ENCODE results near the gene NAPA.

GRCh38 chr19:47483800-47484690 lies 30.8 kb downstream of the NAPA start, which contains the start of gene KPTN:
- TF ChIP-seq, protein P1, sequence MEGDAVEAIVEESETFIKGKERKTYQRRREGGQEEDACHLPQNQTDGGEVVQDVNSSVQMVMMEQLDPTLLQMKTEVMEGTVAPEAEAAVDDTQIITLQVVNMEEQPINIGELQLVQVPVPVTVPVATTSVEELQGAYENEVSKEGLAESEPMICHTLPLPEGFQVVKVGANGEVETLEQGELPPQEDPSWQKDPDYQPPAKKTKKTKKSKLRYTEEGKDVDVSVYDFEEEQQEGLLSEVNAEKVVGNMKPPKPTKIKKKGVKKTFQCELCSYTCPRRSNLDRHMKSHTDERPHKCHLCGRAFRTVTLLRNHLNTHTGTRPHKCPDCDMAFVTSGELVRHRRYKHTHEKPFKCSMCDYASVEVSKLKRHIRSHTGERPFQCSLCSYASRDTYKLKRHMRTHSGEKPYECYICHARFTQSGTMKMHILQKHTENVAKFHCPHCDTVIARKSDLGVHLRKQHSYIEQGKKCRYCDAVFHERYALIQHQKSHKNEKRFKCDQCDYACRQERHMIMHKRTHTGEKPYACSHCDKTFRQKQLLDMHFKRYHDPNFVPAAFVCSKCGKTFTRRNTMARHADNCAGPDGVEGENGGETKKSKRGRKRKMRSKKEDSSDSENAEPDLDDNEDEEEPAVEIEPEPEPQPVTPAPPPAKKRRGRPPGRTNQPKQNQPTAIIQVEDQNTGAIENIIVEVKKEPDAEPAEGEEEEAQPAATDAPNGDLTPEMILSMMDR (conservative IDR thresholded peaks at IDR 0.05; ENCODE audit: low read length): peak; percentile 96
- TF ChIP-seq EZH2phosphoT487 (IDR thresholded peaks at IDR 0.05; ENCODE audit: borderline replicate concordance): no peak

All from Loucy (cell line).